ENCODE data around the gene SPAG16.

The SPAG16 gene

DNA sequence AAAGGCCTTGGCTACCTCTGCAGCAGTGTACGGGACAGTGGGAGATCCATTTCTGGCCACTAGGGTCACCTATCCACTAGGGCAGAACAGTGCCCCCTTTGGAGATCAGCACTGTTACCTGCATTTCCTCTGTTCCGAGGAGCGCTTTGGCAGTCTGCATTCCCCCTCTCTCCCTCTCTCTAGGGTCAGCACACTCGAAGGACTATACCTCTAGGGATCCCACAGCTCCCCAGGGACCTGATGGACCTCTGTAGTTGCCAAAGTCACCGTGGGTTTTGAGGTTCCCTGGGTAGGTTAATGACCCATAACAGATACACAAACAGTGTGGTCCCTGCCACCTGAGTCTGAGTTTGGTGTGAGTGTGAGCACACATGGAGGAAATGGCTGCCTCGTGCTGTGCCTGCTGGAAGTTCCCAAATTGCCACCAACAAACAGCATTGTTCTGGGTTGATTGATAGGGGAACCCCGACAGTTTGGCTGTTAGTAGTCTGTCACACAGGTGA lies 1026.8 kb downstream of the SPAG16 start:
- no peak for DNase-seq

DNA sequence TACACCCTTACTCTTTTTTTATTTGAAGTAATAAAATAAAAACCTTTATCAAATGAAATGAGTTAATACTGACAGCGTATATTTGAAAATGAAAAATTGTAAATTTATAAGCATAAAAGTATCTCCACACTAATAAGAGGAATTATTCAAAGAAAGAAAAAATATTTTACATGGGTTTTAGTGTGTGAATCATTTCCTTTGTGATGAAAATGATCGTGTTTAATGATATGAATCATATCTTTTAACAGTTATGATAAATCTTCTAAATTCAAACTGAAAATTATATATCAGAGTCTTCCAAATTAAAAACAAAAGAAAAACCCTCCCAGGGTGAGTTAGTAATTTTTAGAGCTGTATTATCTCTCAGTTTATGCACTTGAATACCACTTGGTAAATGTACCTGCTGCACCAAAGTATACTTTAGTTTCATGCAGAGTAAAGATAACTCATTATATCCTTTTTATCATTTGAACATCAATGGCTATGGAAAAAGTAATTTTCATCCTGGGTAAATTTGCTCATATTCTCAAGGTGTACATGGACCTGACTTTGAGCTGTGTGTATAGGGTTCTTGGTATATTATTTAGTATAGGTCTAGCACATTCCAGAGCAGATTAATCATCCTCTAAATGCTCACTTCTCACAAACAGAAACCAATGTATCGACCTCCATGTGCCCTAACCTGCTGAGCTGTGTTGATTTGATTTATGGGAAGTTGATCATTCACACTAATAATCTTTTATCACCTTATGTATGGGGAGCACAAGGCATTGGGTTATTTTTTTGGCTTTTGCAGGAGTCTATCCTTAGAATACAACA lies 1027.9 kb downstream of the SPAG16 start:
- DNase-seq, result no peak

DNA sequence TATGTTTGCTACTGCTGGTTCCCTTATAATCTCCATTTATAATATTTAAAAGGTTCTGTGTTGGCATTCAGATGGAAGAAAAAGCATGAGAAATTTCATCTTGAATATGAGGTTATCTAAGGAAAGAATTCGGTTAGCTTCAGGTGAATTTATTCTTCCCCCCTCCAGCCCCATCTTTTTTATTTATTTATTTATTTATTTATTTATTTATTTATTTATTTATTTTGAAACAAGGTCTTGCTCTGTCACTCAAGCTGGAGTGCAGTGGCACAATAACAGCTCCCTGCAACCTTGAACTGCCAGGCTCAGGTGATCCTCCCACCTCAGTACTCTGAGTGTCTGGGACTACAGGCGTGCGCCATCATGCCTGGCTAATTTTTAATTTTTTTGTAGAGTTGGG lies 1031.1 kb downstream of the SPAG16 start:
- no peak for DNase-seq

- no peak for DNase-seq
These were observed 1035.9 kb downstream of the SPAG16 start for GRCh38 chr2:214320211-214320610.

DNA sequence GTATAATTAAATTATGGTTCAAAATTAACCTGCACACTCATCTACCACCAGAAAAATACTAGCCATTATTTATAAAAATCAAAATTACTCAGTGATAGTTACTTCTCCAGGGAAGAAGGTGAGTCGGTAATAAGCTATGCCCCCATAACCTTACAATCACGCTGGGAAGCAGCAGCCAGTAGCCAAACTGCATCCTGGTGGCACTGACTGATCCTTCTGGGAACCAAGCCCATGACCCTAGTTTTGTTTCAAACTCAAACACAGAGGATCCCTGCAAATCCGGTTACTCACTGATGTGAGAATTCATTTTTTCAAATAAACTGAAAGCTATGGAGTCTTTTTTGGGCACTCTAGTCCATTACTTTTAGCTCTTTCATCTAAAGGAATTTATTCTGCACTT lies 1038.4 kb downstream of the SPAG16 start:
- DNase-seq, result no peak

GRCh38 chr2:214325404-214325803 lies 1041.1 kb downstream of the SPAG16 start:
- DNase-seq, result no peak

- no peak for DNase-seq
These were observed 1044.7 kb downstream of the SPAG16 start for GRCh38 chr2:214328941-214329340.

GRCh38 chr2:214341646-214342045 lies 1057.4 kb downstream of the SPAG16 start:
- DNase-seq, result no peak

DNA sequence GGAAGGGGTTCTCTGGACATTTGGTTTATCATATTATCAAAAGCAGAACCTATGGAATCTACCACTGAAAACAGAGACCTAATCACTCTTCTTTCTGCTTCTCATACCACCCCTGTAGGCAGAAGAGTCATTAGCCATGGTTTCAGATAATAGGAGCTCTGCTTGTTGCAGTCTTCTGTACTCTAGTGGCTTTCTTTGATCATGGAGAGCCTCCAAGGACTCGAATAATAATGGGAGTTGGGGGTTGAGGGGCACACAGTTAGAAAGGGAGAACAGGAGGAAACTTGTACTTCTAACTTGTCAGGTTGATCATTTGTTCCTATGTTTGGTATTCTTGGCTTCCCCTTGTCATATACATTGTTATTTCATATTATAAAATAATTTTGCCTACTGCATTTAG lies 1074.2 kb downstream of the SPAG16 start:
- no peak for DNase-seq

GRCh38 chr2:214361116-214361515 lies 1076.9 kb downstream of the SPAG16 start:
- DNase-seq, result no peak

DNA sequence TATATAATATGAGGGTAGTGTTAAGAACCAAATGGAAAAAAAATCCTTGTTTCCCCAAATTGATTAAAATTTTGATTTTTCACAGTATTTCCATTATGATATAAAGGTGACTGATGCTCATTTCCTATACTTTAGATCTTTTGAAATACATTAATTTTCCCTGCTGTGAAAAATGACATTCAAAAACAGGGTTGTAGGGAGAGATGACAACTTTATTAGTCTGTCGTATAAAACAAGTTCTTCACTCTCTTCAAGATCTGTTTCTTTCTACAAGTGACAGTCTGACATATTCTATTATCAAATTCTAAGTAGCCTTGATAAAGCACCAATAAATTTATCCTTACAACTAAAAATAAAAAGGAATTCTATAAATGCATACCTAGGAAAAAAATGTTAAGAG lies 1081.3 kb downstream of the SPAG16 start:
- no peak for DNase-seq

DNA sequence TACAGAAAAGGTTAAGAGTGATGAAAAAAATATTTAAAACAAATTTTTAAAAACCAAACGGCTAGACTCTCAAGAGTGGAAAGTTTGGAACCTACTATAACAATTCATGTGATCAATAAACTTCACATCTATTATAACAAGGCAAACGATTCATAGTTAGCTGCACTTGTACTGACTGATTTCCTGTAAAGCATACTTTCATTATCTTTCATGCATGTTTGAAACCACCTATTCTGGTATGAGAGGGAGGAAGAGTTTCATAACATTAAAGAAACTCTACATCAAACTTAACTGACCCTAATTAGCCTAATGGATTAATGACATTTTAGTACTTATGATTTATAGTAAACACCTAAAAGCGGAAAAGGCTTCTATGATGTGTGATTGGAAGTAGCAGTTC lies 1082.9 kb downstream of the SPAG16 start:
- DNase-seq, result no peak

- DNase-seq, result no peak
These were observed 1092.5 kb downstream of the SPAG16 start for GRCh38 chr2:214376618-214377285.

DNA sequence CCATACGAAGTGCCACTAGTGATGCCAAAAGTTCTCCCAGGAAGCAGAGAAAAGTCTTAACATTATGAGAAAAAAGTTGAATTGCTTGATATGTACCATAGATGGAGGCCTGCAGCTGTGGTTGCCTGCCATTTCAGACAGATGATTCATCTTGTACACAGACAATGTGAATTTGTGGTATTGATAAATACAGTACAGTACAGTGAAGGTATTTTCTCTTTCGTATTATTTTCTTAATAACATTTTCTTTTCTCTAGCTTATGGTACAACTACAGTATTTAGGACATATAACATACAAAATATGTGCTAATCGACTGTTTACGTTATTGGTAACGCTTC lies 1093.0 kb downstream of the SPAG16 start:
- DNase-seq, result no peak

GRCh38 chr2:214378455-214379103 lies 1094.3 kb downstream of the SPAG16 start:
- DNase-seq, result no peak

- no peak for DNase-seq
These were observed 1095.0 kb downstream of the SPAG16 start for GRCh38 chr2:214379227-214379626.

DNA sequence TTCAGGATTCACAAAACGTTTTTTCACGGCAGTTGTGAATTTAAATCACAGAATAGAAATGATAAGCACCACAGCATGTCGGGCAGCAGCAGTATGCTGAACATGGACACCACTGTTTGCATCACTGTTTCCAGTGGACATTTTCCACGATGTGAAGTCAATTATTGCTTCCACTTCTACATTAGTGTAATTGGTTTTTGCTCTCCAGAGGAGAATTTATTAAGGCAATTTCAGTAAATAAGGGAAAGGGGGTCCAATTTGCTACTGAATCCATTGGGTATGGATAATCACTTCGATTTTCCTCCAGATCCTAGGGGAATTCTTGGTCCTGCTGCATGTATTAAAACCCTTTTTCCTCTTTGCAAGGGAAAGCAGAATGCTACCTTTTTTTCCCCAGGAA lies 1096.4 kb downstream of the SPAG16 start:
- DNase-seq, result no peak

- DNase-seq, result no peak
These were observed 1098.0 kb downstream of the SPAG16 start for GRCh38 chr2:214382229-214382628.

- no peak for DNase-seq
These were observed 1102.5 kb downstream of the SPAG16 start for GRCh38 chr2:214386720-214387119.

- no peak for DNase-seq
These were observed 1105.1 kb downstream of the SPAG16 start for GRCh38 chr2:214389334-214389733.

DNA sequence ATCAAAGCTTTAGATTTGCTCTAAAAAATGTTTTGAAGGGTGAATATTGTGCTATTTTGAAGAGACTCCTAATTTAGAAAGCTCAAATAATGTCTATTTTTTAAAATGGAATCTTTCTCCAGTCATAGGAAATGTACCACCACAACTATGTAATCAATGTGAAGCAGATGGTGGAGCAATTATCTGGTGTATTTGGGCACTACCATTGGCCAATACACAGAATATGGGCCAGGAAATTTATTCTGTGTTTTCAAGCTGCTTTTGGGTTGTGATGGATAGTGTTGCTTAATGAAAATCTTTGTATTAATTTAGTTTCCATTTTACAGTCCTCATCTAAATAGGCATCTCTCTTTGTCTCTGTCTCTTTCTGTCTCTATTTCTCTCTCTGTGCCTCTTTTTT lies 1109.5 kb downstream of the SPAG16 start:
- no peak for DNase-seq

DNA sequence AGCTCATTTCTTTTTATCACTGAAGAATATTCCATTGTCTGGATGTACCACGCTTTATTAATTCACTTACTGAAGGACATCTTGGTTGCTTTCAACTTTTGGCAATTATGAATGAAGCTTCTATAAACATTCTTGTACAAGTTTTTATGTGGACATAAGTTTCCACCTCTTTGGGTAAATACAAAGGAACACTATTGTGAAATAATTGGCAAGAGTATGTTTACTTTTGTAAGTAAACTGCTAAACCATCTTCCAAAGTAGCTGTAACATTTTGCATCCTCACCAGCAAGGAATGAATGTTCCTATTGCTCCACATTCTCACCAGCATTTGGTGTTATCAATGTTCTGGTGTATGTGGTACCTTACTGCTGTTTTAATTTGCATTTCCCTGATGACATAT lies 1110.8 kb downstream of the SPAG16 start:
- DNase-seq, result no peak

DNA sequence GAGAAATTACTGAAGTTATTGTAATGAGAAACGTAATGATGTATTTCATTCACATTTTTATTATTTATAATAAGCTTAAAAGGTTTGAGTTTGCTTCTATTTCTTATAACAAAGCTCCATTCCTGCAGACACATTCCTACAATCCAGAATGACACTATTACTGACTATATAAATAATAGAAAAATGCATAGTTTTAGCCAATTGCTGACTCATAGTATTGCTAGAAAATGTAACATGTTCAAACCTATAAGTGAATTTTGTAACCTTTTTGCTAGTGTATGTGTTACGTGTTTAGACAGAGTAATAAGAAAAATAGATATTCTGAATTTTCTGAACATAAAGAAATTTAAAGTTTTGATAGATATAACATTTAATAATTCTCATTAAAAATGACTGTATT lies 1117.3 kb downstream of the SPAG16 start:
- no peak for DNase-seq
